CD4-positive, alpha-beta T cell treated with Interleukin-17A for 4 hours (primary cell): Measurements from ENCODE around the gene VSIG10L.
A peak's percentile ranks its signal among the peaks of the same experiment; 100 is the strongest.

Experiments
- DNase-seq: peaks from one replicate; pipeline ENCODE4 v3.0.0-alpha.2; 2020; ENCODE audit warnings: mixed read lengths

The VSIG10L gene

DNA sequence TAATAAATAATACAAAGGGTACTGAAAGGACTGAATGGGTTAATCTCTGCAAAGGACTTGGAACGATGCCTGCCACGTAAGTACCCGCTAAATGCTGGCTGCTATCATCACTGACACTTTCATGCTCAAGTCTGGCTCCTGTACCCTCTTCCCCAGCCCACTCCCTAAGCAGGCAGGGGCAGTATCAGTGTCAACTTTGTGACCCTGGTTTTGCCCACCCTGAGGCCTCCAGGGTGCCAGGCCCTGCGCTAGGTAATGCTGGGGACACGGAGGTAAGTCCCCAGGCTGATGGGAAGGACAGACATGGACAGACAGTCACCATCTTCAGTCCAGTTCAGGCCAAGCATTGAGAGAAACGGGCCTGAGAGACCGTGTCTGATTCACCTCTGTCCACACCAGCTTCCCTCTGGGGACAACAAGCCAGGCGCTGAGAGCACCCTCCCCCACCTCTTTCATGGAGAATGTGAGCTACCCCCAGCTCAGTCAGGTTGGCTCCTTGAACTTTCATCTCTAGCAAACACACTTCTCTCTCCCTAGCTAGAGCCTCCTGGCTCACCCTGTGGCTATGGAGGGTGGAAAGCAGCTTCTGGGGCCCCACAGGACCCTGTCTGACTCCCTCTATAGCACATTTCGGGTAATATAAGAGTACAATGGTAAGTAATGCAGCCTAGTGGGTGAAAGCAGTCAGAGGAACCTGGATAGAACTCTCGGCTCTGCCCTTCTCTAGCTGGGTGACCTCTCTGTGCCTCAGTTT, 23.4 kb upstream of the VSIG10L start:
- DNase-seq, result peak; percentile 27

GRCh38 chr19:51364200-51365106, 22.5 kb upstream of the VSIG10L start:
- no peak for DNase-seq

GRCh38 chr19:51361239-51361638, 19.3 kb upstream of the VSIG10L start:
- DNase-seq, result no peak

GRCh38 chr19:51359294-51359693, 17.4 kb upstream of the VSIG10L start:
- no peak for DNase-seq

DNA sequence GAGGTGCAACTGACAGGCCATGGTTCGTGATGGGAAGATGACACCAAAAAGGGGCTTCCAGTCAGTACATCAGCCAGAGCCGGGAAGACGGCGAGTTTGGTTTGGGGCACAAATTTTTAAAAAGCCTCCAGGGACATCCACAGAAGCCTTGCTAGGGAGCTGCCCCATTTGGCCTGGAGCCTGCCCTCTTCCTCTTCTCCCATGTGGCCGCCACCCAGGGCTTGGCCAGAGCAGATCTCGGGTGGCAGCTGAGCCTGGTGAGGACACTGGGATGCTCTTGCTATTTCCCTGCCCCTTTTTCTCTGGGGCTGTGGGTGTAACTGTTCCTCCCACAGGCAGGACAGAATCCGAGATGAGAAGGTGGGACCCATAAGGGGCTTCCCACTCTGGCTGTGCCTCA, 16.0 kb upstream of the VSIG10L start:
- no peak for DNase-seq

- no peak for DNase-seq
These were observed 14.3 kb upstream of the VSIG10L start for GRCh38 chr19:51356159-51356801.

- DNase-seq, result peak; percentile 41
These were observed 12.8 kb upstream of the VSIG10L start for GRCh38 chr19:51354742-51355148.

DNA sequence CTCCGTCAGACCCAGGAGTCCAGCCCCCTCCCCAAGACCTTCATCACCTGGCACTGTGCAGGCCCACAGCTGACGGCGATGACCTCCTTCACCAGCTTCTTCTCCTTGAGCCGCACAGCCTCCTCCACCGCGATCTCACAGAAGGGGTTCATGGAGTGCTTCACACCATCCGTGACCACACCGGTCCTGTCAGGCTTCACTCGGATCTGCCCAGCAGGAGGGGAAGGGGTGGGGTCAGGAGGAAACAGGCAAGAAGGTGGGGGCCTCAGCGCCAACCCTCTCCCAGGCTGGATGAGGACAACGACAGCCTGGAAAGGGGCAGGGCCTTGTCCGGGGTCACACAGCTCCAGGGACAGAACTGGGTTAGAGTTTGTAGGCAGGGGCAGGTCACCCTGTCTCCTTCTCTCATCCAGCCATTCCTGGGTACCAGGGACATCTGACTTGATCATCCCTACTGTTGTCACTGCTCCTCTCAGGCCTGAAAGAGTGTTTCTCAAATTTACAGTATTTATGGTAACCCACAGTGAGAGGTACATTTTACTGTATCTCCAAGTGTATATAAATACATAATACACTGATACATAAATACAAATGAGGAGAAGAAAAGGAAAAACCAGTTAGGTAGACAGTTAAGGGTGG, 12.3 kb upstream of the VSIG10L start:
- DNase-seq, result no peak

- no peak for DNase-seq
These were observed 10.9 kb upstream of the VSIG10L start for GRCh38 chr19:51352783-51353360.

DNA sequence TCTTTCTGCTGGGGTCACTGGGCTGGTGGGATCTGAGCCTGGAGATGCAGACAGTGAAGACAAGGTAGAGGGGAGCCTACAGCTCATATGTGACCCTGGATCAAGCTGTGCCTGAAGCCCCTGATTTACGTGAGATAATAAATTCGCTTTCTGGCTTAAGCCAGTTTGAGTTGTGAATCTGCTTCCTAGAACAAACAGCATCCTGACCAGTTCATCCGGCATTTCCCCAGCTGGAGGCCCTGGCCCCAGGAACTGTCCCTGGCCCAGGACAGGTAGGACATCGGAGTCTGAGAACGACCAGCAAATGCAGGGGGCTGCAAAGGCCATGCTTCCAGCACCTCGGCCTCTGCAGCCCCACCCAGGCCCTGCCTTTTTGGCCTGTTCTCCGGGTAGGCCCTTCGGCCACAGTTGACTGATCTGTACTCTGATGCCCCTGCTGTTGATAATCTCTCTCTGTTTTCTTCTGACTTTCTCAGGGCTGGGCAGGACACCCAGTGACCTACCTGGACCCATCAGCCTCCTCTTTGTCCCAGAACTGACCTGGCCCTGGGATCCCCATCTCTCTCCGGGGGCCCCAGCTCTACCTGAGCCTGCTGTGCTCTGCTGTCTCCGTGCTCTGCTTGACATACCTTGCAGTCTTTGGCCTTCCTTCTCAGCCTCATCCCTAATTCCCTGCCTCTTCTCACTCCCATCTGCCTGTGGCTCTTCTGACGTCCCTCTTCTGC, 9.5 kb upstream of the VSIG10L start:
- DNase-seq, result no peak

- DNase-seq, result no peak
These were observed 5.4 kb upstream of the VSIG10L start for GRCh38 chr19:51347209-51347928.

DNA sequence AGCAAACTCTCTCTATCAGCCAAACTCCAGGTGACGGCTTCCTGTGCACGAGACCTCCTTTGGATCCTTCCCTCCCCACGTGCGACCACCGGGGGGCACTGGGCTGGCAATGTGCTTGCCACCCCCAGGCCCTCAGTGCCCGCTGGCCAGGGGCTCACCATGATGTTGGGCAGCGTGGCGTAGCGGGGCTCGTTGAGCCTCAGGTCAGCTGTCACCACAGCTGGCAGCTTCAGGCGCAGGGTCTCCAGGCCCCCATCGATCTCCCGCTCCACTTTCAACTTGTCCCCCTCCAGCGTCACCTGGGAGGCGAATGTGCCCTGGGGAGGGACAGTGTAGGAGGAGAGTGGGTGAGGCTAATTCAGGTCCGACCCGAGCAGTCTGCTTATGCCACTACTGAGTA, 4.8 kb upstream of the VSIG10L start:
- no peak for DNase-seq

GRCh38 chr19:51345076-51345620, 3.2 kb upstream of the VSIG10L start:
- no peak for DNase-seq

- no peak for DNase-seq
These were observed 961 bp upstream of the VSIG10L start for GRCh38 chr19:51342631-51343569.

GRCh38 chr19:51341066-51341465, 873 bp downstream of the VSIG10L start:
- no peak for DNase-seq

DNA sequence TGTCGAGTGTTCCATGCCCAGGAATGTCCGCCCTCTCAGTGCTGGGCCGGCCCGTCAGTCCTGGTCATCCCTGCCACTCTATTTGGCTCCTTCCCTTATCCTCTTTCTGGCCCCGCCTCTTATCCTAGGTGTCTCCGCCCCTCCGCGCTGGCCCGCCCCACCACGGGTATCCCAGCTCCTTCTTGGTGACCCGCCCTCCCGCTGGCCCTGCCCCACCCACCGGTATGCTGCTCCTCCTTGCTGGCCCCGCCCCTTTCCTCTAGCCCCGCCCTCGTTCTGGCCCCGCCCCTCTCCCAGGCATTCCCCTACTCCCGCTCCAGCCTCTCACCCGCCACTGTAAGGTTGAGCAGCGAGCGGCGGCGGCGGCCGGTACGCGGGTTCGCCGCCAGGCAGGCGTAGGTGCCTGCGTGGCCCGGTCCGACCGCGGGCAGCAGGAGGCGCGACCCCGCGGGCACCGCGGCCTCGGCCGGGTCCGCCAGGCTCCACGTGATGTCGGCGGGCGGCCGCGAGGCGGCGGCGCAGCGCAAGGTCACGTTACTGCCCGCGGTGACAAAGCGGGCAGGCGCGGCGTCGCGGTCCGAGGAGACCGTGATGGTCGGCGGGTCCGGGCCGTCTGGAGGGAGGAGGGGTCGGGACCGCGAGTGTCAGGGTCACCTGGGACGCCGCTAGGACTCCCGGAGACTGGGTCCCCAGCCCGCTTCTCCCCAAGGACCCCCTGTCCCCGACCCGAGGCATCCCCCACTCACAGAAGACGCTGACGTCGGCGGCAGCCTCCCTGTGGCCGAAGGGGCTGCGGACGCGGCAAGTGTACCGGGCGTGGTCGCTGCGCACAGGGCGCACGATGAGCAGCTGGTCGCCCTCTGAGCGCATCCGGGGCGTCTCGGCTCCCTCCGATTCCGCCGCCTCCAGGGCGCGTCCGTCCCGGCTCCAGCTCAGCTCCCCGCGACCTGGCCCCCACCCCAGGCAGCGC, 2.0 kb downstream of the VSIG10L start:
- peak; percentile 93 for DNase-seq

GRCh38 chr19:51339313-51339686, 2.6 kb downstream of the VSIG10L start:
- no peak for DNase-seq

DNA sequence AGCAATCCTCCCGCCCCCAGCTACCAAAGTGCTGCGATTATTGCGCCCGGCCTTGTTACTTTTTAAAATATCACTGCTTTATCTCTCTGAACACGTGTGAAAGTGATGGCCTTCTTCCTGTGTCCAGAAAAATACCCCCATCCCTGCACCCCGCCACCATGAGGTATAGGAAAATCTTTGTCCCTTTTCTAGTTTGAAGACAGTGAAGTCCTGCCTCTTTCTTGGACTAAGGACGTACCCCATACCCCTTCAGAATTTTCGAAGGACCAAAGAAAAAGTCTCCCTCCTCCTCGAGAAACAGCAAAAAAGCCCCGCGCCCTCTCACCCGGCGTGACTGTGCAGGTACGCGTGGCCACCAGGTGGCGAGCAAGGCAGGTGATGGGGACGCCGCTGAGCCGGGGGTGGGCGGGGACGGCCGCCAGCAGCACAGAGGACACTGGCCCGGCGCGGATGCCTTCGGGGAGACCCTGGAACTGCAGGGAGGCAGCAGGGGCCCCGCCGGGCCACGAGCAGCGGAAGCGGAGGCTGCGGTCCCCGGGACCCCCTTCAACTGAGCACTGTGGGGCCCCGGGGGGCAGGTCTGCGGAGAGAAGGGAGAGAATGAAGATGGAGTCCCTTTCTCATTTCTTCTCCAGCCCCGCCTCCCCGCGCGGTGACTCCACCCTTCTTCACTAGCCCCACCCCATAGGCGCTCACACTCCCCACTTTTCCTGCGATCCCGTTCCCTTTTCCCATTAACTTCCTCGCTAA, 3.2 kb downstream of the VSIG10L start:
- peak; percentile 90 for DNase-seq
